GM19023 (cell line): Measurements from ENCODE around the gene TBC1D22A.

Source experiments
- ATAC-seq: cut with Tn5 transposase; IDR thresholded peaks from one replicate; pipeline ENCODE4 v1.9.1; 2021; ENCODE audit warnings: mild to moderate bottlenecking, moderate library complexity; ENCODE audit not compliant: unreplicated experiment

Gene TBC1D22A

GRCh38 chr22:46946383-46946962 is 184.0 kb downstream of the TBC1D22A start:
- no peak for ATAC-seq

- ATAC-seq: no peak
These were observed 185.2 kb downstream of the TBC1D22A start for GRCh38 chr22:46947516-46948257.

GRCh38 chr22:46948411-46949144 is 186.1 kb downstream of the TBC1D22A start:
- no peak for ATAC-seq

- ATAC-seq: no peak
These were observed 188.9 kb downstream of the TBC1D22A start for GRCh38 chr22:46951350-46951749.

GRCh38 chr22:46951973-46952372 is 189.5 kb downstream of the TBC1D22A start:
- no peak for ATAC-seq

GRCh38 chr22:46953968-46954765 is 191.7 kb downstream of the TBC1D22A start:
- no peak for ATAC-seq

- ATAC-seq: no peak
These were observed 192.3 kb downstream of the TBC1D22A start for GRCh38 chr22:46954781-46955180.

GRCh38 chr22:46956498-46957215 is 194.2 kb downstream of the TBC1D22A start:
- ATAC-seq: no peak

- no peak for ATAC-seq
These were observed 195.1 kb downstream of the TBC1D22A start for GRCh38 chr22:46957521-46957920.

- no peak for ATAC-seq
These were observed 195.7 kb downstream of the TBC1D22A start for GRCh38 chr22:46958191-46958590.

GRCh38 chr22:46958658-46959057 is 196.2 kb downstream of the TBC1D22A start:
- no peak for ATAC-seq

- ATAC-seq: no peak
These were observed 196.9 kb downstream of the TBC1D22A start for GRCh38 chr22:46959369-46959768.

- ATAC-seq: no peak
These were observed 199.3 kb downstream of the TBC1D22A start for GRCh38 chr22:46961591-46962295.

GRCh38 chr22:46962406-46962805 is 200.0 kb downstream of the TBC1D22A start:
- no peak for ATAC-seq

- ATAC-seq: no peak
These were observed 201.5 kb downstream of the TBC1D22A start for GRCh38 chr22:46963672-46964545.

- ATAC-seq: no peak
These were observed 202.5 kb downstream of the TBC1D22A start for GRCh38 chr22:46964773-46965550.

GRCh38 chr22:46965555-46966494 is 203.4 kb downstream of the TBC1D22A start:
- ATAC-seq: no peak
